GM19455 (cell line): ENCODE results near the gene CCL19.

Experiments
- ATAC-seq: cut with Tn5 transposase; IDR thresholded peaks from one replicate; pipeline ENCODE4 v1.9.1; 2021; ENCODE audit not compliant: unreplicated experiment

CCL19 gene

DNA sequence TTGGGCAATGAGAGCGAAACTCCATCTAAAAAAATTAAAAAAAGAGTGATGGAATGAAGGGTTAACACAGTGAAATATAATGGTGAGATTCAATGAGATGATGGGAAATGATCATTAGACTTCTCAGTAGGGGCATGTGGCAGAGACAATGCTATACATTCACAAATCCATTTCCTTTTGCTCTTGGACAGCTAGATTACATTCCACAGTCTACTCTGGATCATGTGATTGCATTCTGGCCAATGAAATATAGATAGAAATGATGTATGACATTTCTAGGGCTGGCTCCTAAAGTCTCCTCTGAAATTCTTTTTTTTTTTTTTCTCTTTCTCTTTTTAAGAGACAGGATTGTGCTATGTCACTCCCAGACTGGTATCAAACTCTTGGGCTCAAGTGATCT lies 48.4 kb downstream of the CCL19 start:
- ATAC-seq, result no peak
